GM20000 (cell line): Measurements from ENCODE around the gene NIPAL1.

Source experiments
- DNase-seq: peaks from one replicate; pipeline ENCODE4 v3.0.0; 2012; ENCODE audit warnings: low spot score
- CTCF ChIP-seq: IDR thresholded peaks from 2 replicates; pipeline ENCODE4 v1.5.1; 2012; ENCODE audit warnings: mild to moderate bottlenecking, control low read depth; ENCODE audit errors: extremely low read depth, missing control alignments

The NIPAL1 gene

DNA sequence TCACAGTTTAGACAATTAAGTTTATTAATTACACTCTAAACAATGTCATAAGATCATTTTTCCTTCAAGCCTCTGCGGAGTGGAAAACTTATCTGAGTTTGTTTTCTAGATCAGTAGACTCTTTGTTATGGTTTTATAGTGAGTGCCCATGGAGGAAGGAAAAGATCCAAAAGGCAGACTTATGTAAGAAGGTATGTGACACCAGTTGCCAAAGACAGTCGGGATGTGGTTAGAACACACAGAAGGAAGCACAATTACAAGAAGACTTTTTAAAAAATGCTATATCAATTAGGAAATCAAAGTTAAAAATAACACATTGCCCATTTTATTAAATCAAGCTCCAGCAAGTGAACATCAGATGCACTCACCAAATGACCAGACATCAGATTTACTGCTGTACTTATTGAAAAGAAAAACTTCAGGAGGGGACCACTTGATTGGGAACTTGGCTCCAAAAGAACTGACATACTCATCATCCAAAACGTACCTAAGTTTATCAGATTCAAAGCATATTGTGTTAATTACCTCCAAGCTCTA lies 57.1 kb downstream of the NIPAL1 start:
- no peak for TF ChIP-seq CTCF
- DNase-seq: no peak

DNA sequence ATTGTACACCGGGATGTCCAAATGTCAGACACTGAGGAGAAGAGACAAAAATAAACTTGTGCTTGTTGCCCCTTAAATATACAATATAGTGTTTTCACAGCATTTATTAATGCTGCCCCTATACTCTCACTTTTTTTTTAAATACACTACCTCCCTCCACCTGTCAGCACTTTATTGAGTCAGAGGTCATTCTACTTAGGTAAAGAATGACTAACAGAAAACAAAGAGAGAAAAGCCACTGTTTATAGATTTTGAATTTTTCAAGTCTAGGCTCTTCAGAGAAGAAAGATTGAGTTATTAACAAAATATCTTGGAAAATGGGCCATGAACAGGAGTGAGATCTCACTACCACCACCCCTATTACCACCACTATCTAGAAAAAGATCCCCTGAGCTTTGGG lies 58.1 kb downstream of the NIPAL1 start:
- no peak for TF ChIP-seq CTCF
- no peak for DNase-seq

DNA sequence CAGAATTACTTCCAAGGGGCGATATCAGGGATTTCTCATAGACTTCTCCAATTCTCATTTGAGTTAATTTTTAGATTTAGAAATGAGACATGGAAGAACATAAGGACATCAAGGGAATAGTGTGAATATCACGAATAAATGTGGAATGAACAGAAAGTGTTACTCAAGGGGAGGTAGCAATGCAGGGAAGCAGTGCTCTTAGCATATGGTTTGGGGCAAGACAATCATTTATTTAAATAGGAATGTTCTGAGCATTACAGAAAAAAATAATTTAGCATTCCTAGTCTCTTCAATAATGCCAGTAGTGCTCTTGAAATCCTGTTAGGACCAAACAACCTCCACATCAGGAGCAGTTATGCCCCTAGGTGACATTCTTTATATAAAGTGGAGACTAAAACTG lies 61.9 kb downstream of the NIPAL1 start:
- no peak for TF ChIP-seq CTCF
- no peak for DNase-seq

DNA sequence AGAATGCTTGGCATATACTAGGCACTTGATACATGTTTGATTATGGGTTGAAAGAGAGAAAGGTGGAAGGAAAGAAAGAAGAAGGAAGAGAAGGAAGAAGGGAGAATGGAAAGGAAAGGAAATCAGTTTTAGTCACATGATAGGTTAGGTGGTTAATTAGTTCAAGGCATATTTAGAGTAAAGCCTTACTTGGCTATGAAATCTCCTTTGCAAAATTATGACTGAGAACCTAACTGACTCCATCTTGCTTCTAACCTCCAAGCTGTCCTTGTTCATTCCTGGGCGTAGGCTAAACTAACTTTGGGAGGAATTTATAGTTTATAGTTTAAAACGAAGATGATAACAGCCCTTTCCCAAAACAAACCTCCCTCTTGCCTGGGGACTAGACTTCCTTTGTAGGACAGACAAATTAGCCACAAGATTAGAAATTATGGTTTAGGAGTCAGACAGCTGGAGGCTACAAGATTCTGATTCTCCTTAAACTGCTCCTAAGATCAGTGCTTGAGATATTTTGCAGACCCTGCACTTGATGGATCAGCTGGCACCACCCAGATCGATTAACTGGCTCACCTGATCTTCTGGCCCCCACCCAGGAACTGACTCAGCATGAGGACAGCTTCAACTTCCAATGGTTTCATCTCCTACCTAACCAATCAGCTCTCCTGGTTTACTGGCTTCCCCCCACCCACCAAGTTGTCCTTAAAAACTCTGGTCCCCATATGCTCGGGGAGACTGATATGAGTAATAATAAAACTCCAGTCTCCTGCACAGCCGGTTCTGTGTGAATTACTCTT lies 62.5 kb downstream of the NIPAL1 start:
- no peak for TF ChIP-seq CTCF
- DNase-seq: no peak

DNA sequence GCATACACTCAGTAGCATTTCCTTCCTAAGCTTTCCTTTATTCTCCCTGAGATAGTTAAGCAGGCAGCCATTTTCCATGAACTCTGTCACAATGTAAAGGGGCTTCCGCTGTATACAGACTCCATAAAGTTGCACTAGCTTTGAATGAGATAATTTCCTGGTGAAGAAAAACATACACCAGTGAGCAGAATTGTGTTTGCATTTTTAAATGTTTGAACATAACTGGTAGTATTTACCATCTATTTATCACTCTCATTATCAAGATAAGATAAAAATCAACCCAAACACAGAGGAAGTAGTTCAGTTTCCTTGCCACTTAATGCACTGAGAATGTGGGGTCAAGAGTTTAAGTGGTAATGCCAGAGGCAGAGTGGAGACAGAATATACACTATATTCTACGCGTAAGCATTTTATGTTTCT lies 63.4 kb downstream of the NIPAL1 start:
- DNase-seq: no peak
- TF ChIP-seq CTCF: no peak

DNA sequence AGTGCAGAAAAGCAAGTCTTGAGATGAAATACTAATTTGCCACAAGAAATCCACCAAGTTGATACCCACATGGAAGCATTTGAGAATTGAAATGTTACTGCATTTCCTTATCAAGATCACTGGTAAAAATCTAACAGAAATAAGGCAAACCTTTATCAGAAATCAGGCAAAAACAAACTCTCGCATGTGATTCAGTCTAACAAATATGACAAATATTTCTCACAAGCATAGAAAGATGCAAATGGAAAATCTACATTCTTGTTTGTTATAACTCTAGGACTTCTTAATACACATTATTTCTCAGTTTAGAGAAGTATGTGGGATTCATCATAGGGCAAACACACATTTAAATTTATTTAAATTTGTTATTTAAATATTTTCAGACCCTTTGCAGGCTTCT lies 64.6 kb downstream of the NIPAL1 start:
- TF ChIP-seq CTCF: no peak
- no peak for DNase-seq

DNA sequence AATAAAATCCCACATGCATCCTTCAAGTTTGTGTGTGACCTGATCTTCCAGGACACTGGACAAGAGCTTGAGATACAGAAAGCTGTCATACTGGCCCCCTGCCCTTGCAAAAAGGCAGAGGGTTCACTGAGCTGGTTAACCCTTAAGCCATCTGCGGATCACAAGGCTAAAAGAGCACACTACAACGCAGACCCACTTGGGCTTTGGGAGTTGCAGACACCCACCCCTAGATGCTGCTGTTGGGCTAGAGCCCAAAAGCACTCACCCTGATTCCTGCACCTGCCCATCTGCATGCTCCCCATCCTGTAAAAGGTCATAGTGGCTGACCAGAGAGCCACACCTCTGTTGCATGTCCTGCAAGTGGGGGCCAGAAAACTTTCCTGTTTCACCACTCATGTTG lies 66.4 kb downstream of the NIPAL1 start:
- TF ChIP-seq CTCF: no peak

More for the DNA sequence above, 66.4 kb downstream of the NIPAL1 start:
- DNase-seq: no peak
